HepG2 (cell line): ENCODE data around the gene CUL7. TPM values are rescaled to one million over a fixed set of nuclear protein-coding genes. Genes with fewer than 3 reads are reported as not detected.

Source experiments
- E2F1 ChIP-seq: sonication (generic); formaldehyde crosslinking; IDR thresholded peaks from 2 replicates; pipeline ENCODE4 v1.5.0; 2020; ENCODE audit warnings: missing genetic modification reagents
- FOXC1 ChIP-seq: sonication (generic); formaldehyde crosslinking; IDR thresholded peaks from 2 replicates; pipeline ENCODE4 v1.8.0; 2022; ENCODE audit warnings: mild to moderate bottlenecking, missing genetic modification reagents, borderline replicate concordance
- HIVEP1 ChIP-seq: sonication (generic); formaldehyde crosslinking; IDR thresholded peaks from 2 replicates; pipeline ENCODE4 v1.4.0; 2020; ENCODE audit warnings: mild to moderate bottlenecking, missing genetic modification reagents
- HOXD1 ChIP-seq: sonication (generic); formaldehyde crosslinking; IDR thresholded peaks from 2 replicates; pipeline ENCODE4 v1.5.0; 2020; ENCODE audit warnings: missing genetic modification reagents
- MTA1 ChIP-seq: sonication (generic); formaldehyde crosslinking; IDR thresholded peaks from 2 replicates; pipeline ENCODE4 v1.4.0; 2020; ENCODE audit warnings: missing genetic modification reagents, mild to moderate bottlenecking, borderline replicate concordance
- NFYB ChIP-seq: sonication (generic); formaldehyde crosslinking; IDR thresholded peaks from 2 replicates; pipeline ENCODE4 v1.4.0; 2020; ENCODE audit warnings: missing genetic modification reagents
- NR2C2 ChIP-seq: sonication (generic); formaldehyde crosslinking; IDR thresholded peaks from 2 replicates; pipeline ENCODE4 v1.4.0; 2020; ENCODE audit warnings: missing genetic modification reagents, mild to moderate bottlenecking, moderate library complexity, borderline replicate concordance
- NR3C1 ChIP-seq: sonication (generic); formaldehyde crosslinking; IDR thresholded peaks from 2 replicates; pipeline ENCODE4 v1.4.0; 2020; ENCODE audit warnings: missing genetic modification reagents
- STAT6 ChIP-seq: sonication (generic); formaldehyde crosslinking; IDR thresholded peaks from 2 replicates; pipeline ENCODE4 v1.4.0; 2020; ENCODE audit warnings: missing genetic modification reagents, mild to moderate bottlenecking, borderline replicate concordance
- ZBTB25 ChIP-seq: IDR thresholded peaks from 2 replicates; pipeline ENCODE4 v1.6.1; 2018; ENCODE audit warnings: missing genetic modification reagents
- ZNF253 ChIP-seq: sonication (generic); formaldehyde crosslinking; IDR thresholded peaks from 2 replicates; pipeline ENCODE4 v1.8.0; 2022; ENCODE audit warnings: mild to moderate bottlenecking, missing genetic modification reagents, borderline replicate concordance
- ZNF660 ChIP-seq: sonication (generic); formaldehyde crosslinking; IDR thresholded peaks from 2 replicates; pipeline ENCODE4 v1.5.1; 2020; ENCODE audit warnings: mild to moderate bottlenecking, low read depth, missing genetic modification reagents, borderline replicate concordance
- polyA plus RNA-seq, 8 experiments: library from polyadenylated mRNA; depleted of rRNA in 3 of 8; stranded (reverse) in 7 of 8; unstranded in 1 of 8; fragments of >200 nt; fragmentation: Illumina TruSeq in 4 of 8; extraction: Trizol in 4 of 8; gene quantifications; 2 replicates each; pipeline versions ENCODE4 v1.2.1 to v1.2.3, GENCODE V29; 2011 to 2016; ENCODE audit warnings: low read depth in 4 of 8, missing spikeins in 1 of 8, mixed read lengths in 1 of 8; ENCODE audit not compliant: insufficient read depth in 1 of 8
- total RNA-seq, 5 experiments: library from RNA; depleted of rRNA; stranded (reverse); fragments of >200 nt; fragmentation: Illumina TruSeq; extraction: Trizol; gene quantifications; 2 replicates each; pipeline ENCODE4 v1.2.3, GENCODE V29; 2016; ENCODE audit warnings: low read depth in 1 of 5
- TF ChIP-seq, protein P1 (sequence below): IDR thresholded peaks from 2 replicates; pipeline ENCODE4 v1.6.1; 2016; ENCODE audit warnings: missing compliant biosample characterization, missing genetic modification reagents, borderline replicate concordance
- TF ChIP-seq, protein P2 (sequence below): sonication (generic); formaldehyde crosslinking; IDR thresholded peaks from 2 replicates; pipeline ENCODE4 v1.5.0; 2020; ENCODE audit warnings: mild to moderate bottlenecking, missing genetic modification reagents, borderline replicate concordance

Gene CUL7
- total and polyA plus RNA-seq, 2 of the 13 experiments (the other 11 are each of a cell fraction or from before 2014, with no cell fraction given), result 32.0 to 60.7 TPM

DNA sequence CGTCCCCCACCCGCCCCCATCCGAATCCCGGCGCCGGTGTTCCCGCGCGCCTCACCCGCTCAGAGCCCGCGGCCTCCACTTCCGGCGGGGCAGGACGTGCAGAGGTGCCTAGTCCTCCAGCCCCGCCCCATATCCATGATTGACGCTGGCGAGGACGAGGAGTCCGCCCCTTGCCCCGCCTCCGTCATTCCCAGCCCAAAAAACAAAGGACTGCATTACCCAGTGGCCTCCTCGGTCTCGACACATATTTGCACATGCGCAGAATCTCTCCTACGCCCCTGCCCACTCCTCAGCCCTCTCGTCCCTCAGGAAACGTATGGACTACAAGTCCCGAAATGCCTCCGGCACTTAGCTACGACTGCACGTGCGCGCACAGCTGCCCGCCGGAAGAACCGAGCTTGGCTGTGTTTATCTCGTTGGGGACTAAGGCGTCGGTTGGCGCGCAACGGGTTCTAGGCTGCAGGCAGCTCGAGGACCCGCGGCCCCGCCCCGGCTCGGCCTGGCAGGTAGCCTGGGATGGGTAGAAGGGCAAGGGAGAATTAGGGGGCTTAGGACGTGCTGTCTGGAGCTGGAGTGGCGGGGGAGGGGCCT is 39.7 kb downstream of the CUL7 start, which contains the start of the genes KLHDC3 and MEA1 (continued):
- TF ChIP-seq ZBTB25 (CRISPR knock-in tag) (no peak; the same call in 1 of the 2 replicates), NR2C2 (CRISPR knock-in tag) (peak; percentile 83; the same call in 1 of the 2 replicates), ZNF253 (CRISPR knock-in tag) (no peak), NR3C1 (CRISPR knock-in tag) (no peak), ZNF660 (no peak), FOXC1 (CRISPR knock-in tag) (no peak; the same call in 1 of the 2 replicates), MTA1 (no peak), HOXD1 (CRISPR knock-in tag) (no peak), E2F1 (CRISPR knock-in tag) (peak; percentile 68), HIVEP1 (CRISPR knock-in tag) (no peak), STAT6 (CRISPR knock-in tag) (peak; percentile 61; the same call in 1 of the 2 replicates), NFYB (CRISPR knock-in tag) (peak; percentile 53)
- TF ChIP-seq, protein P1, sequence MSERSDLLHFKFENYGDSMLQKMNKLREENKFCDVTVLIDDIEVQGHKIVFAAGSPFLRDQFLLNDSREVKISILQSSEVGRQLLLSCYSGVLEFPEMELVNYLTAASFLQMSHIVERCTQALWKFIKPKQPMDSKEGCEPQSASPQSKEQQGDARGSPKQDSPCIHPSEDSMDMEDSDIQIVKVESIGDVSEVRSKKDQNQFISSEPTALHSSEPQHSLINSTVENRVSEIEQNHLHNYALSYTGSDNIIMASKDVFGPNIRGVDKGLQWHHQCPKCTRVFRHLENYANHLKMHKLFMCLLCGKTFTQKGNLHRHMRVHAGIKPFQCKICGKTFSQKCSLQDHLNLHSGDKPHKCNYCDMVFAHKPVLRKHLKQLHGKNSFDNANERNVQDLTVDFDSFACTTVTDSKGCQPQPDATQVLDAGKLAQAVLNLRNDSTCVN (CRISPR knock-in tag), result peak; percentile 66; the same call in 1 of the 2 replicates
- TF ChIP-seq, protein P2, sequence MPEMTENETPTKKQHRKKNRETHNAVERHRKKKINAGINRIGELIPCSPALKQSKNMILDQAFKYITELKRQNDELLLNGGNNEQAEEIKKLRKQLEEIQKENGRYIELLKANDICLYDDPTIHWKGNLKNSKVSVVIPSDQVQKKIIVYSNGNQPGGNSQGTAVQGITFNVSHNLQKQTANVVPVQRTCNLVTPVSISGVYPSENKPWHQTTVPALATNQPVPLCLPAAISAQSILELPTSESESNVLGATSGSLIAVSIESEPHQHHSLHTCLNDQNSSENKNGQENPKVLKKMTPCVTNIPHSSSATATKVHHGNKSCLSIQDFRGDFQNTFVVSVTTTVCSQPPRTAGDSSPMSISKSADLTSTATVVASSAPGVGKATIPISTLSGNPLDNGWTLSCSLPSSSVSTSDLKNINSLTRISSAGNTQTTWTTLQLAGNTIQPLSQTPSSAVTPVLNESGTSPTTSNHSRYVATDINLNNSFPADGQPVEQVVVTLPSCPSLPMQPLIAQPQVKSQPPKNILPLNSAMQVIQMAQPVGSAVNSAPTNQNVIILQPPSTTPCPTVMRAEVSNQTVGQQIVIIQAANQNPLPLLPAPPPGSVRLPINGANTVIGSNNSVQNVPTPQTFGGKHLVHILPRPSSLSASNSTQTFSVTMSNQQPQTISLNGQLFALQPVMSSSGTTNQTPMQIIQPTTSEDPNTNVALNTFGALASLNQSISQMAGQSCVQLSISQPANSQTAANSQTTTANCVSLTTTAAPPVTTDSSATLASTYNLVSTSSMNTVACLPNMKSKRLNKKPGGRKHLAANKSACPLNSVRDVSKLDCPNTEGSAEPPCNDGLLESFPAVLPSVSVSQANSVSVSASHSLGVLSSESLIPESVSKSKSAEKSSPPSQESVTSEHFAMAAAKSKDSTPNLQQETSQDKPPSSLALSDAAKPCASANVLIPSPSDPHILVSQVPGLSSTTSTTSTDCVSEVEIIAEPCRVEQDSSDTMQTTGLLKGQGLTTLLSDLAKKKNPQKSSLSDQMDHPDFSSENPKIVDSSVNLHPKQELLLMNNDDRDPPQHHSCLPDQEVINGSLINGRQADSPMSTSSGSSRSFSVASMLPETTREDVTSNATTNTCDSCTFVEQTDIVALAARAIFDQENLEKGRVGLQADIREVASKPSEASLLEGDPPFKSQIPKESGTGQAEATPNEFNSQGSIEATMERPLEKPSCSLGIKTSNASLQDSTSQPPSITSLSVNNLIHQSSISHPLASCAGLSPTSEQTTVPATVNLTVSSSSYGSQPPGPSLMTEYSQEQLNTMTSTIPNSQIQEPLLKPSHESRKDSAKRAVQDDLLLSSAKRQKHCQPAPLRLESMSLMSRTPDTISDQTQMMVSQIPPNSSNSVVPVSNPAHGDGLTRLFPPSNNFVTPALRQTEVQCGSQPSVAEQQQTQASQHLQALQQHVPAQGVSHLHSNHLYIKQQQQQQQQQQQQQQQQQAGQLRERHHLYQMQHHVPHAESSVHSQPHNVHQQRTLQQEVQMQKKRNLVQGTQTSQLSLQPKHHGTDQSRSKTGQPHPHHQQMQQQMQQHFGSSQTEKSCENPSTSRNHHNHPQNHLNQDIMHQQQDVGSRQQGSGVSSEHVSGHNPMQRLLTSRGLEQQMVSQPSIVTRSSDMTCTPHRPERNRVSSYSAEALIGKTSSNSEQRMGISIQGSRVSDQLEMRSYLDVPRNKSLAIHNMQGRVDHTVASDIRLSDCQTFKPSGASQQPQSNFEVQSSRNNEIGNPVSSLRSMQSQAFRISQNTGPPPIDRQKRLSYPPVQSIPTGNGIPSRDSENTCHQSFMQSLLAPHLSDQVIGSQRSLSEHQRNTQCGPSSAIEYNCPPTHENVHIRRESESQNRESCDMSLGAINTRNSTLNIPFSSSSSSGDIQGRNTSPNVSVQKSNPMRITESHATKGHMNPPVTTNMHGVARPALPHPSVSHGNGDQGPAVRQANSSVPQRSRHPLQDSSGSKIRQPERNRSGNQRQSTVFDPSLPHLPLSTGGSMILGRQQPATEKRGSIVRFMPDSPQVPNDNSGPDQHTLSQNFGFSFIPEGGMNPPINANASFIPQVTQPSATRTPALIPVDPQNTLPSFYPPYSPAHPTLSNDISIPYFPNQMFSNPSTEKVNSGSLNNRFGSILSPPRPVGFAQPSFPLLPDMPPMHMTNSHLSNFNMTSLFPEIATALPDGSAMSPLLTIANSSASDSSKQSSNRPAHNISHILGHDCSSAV (CRISPR knock-in tag), result no peak
